Transverse colon (tissue), 4 donors: ENCODE data around the gene UBXN1.

Experiments used
- CTCF ChIP-seq, 5 experiments: fragments of 200-600 bp in 3 of 5; fragments of 450-650 bp in 2 of 5; sonication (generic) in 3 of 5; IDR thresholded peaks; 1 replicate in 2 of 5; 2 replicates in 3 of 5; pipeline ENCODE4 v1.5.1; 2016 to 2017; ENCODE audit warnings: antibody characterized with exemption in 5 of 5, inconsistent platforms in 3 of 5, mild to moderate bottlenecking in 2 of 5, moderate library complexity in 1 of 5
- POLR2A ChIP-seq: fragments of 450-650 bp; IDR thresholded peaks from one replicate; pipeline ENCODE4 v1.6.1; 2016; ENCODE audit warnings: antibody characterized with exemption, mild to moderate bottlenecking, moderate library complexity
- POLR2AphosphoS5 ChIP-seq, 3 donors: sonication (generic); formaldehyde crosslinking; IDR thresholded peaks; one replicate each; pipeline ENCODE4 v1.6.1; 2016; ENCODE audit warnings: antibody characterized with exemption in 3 of 3

GRCh38 chr11:62644220-62644619, 34.7 kb downstream of the UBXN1 start:
- TF ChIP-seq POLR2A (no peak), CTCF (IDR thresholded peaks at IDR 0.05) (no peak), POLR2AphosphoS5 (IDR thresholded peaks at IDR 0.05) (no peak)
